IPS-15b (cell line): ENCODE measurements around the gene CWC15.
A peak's percentile ranks its signal among the peaks of the same experiment; 100 is the strongest.
"Not testable (repeated sequence)": the region's sequence is repeated elsewhere in the genome, so short reads cannot be mapped to it uniquely, and the experiment has no call there.

Experiments
- H3K27me3 ChIP-seq: one replicate; pipeline ENCODE4 v1.6.1; 2013; ENCODE audit warnings: low read length; ENCODE audit not compliant: control insufficient read depth, insufficient read depth
- H3K36me3 ChIP-seq: one replicate; pipeline ENCODE4 v1.6.1; 2013; ENCODE audit warnings: low read length; ENCODE audit not compliant: control insufficient read depth, insufficient read depth
- H3K4me1 ChIP-seq: one replicate; pipeline ENCODE4 v1.6.1; 2013; ENCODE audit warnings: mild to moderate bottlenecking, low read length; ENCODE audit not compliant: control insufficient read depth, insufficient read depth
- H3K4me3 ChIP-seq: one replicate; pipeline ENCODE4 v1.5.1; 2013; ENCODE audit warnings: low read depth, low read length
- H3K9ac ChIP-seq: one replicate; pipeline ENCODE4 v1.6.1; 2013; ENCODE audit warnings: low read depth, mild to moderate bottlenecking, low read length
- H3K9me3 ChIP-seq: one replicate; pipeline ENCODE4 v1.6.1; 2013; ENCODE audit warnings: mild to moderate bottlenecking, low read length; ENCODE audit not compliant: control insufficient read depth, insufficient read depth

The CWC15 gene

DNA sequence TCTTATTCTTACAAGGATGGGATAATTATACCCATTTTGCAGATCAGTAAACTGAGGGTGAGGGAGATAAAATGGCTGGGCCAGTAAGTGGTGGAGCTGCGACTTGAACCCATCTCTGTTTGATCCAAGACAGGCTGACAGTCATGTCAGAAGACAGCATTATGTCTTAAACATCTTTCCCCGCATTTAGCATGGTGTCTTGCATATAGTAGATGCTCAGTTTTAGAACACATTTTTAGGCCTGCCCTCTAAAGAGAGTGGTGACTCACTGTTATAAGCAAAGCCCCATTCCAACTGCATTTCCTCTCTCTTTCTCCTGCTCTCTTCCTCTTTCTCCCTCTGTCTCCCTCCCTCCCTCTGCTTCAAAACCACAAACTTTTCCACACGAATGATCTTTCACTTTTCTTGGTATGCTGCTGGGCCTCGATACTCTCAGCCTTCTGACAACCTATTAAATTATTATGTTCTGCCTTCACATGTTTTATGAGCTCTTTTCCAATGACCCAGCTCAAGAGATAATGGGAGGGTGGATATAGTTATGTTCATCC is 25.2 kb downstream of the CWC15 start:
- no peak overlapping the region for H3K4me3 ChIP-seq
- H3K36me3 ChIP-seq, result no peaks in the 10 kb centered on the region
- H3K9ac ChIP-seq, result no peak overlapping the region
- H3K9me3 ChIP-seq, result no peaks in the 10 kb centered on the region
- H3K4me1 ChIP-seq, result no peaks in the 10 kb centered on the region
- no peaks in the 10 kb centered on the region for H3K27me3 ChIP-seq

DNA sequence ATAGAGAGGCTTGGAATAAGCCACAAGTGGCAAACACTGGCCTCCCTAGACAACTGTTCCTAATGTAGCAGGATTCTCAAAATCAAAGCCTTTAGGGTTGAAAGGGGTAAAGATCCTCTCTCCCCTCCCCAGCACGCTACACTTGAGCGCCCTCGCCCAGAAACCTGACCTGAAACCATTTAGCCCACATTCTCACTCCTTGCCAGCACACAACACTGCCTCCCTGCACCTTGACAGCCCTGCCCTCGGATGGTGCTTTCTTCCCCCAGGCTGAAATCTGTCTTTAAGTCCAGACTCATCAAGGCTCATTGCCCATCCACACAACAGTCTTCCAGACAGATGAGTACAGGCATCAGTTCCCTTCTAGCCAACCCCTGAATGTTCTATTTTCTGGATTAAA is 26.5 kb downstream of the CWC15 start:
- H3K4me3 ChIP-seq, result no peak overlapping the region
- H3K9me3 ChIP-seq, result no peaks in the 10 kb centered on the region
- peaks cover 3% of the 10 kb centered on the region for H3K4me1 ChIP-seq
- H3K36me3 ChIP-seq, result no peaks in the 10 kb centered on the region
- no peak overlapping the region for H3K9ac ChIP-seq
- no peaks in the 10 kb centered on the region for H3K27me3 ChIP-seq

DNA sequence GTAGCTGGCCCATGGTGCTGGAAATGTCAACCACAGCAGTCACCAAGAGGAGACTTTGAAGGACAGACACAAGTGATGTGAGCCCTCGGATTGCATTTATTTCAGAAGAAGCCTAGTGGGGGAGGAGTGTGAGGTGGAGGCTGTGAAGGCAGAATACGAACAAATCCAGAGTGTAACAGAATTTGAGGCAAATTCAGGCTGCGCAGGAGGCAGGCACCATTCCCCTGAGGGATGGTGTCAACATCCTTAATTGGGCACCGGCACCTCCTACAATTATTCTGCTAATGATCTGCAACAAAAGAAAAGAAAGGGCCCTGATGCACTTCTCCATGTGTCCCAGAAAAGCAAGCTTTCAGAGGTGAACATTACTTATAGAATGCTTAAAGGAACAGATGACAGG is 32.2 kb downstream of the CWC15 start:
- peaks cover 15% of the 10 kb centered on the region for H3K4me1 ChIP-seq
- H3K36me3 ChIP-seq, result no peaks in the 10 kb centered on the region
- H3K4me3 ChIP-seq, result no peak overlapping the region
- H3K9ac ChIP-seq, result no peak overlapping the region
- H3K9me3 ChIP-seq, result no peaks in the 10 kb centered on the region
- no peaks in the 10 kb centered on the region for H3K27me3 ChIP-seq

DNA sequence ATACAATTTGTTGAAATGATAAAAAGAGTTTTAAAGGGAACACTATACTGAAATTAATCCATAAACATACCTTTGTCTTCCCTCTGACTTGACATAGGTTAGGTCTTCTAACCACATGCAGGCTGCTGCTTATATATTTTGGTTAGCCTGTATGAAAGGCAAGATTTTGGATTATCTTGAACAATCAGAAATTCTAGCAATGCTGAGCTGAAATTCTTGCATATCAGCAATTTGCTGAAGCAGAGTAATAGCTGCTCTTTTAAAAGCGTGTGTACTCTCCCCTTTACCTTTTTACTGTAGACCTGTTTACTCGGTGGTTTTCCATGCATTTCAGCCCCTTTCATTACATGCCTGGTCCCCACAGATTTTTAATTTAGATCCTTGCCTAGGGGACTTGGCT is 34.0 kb downstream of the CWC15 start:
- peaks cover 21% of the 10 kb centered on the region for H3K4me1 ChIP-seq
- H3K9ac ChIP-seq, result no peak overlapping the region
- no peaks in the 10 kb centered on the region for H3K27me3 ChIP-seq
- no peaks in the 10 kb centered on the region for H3K9me3 ChIP-seq
- no peak overlapping the region for H3K4me3 ChIP-seq
- no peaks in the 10 kb centered on the region for H3K36me3 ChIP-seq

DNA sequence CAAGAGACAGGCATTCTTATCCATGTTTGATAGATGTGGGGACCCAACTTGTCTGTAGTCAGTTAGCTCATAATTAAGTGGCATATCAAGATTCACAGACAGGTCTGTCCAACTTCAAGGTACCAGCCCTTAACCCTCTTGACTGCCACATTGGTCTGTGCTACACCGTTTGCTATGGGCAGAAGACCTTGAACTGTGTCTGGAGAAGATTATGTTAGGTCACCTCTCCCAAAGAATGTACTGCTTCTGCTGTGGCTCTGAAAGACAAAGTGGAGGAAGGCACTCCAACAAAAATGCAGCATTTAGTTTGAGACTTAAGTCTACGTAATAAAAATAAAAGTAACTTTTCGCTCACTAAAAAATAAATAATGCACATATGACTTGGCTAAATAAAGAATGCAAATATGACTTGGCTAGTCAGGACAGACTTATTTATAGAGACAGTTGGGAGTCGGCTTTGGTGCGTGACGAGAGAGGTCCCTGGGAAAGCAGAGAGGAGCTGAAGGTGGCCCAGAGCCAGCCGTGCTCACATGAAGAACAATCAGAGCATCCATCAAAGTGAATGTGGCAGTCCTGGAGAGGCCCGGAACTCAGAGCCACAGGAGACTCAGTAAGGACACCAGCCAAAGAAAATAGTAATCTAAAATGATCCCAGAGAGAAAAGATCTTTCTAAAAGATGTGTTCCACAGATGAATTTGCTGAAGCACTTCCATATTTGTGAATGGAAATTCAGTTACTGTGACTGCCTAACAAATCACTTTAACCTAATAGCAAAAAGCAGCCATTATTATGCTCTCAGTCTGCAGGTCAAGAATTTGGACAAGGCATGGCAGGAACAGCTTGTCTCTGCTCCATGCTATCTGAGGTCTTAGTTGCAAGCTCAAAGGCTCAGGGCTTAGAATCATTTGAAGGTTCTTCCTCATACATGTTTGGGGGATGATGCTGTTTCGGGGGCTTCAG is 35.0 kb downstream of the CWC15 start:
- Histone ChIP-seq H3K4me1 (peaks cover 21% of the 10 kb centered on the region), H3K9me3 (no peaks in the 10 kb centered on the region), H3K36me3 (no peaks in the 10 kb centered on the region), H3K4me3 (no peak overlapping the region), H3K27me3 (no peaks in the 10 kb centered on the region), H3K9ac (no peak overlapping the region)

DNA sequence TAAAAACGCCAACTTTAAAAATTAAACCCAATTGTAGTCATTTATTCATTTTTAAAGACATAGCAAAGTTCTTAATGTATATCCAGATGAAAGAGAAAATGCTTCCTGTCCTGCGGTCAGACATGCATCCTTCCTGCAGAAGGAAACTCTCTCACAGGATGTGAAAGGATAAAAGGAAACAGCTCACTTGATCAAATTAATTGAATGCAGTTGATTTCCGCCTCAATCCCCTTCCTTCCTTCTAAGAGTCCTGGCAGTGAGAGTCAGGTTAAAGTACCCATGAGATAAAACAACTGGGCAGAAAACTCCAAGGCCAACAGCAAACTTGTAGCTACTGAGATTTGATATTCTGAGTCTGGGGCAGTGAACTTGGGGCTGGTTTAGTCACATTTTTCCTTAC is 38.5 kb downstream of the CWC15 start:
- Histone ChIP-seq H3K4me1 (peaks cover 6% of the 10 kb centered on the region), H3K9me3 (no peaks in the 10 kb centered on the region), H3K4me3 (no peak overlapping the region), H3K27me3 (no peaks in the 10 kb centered on the region), H3K9ac (no peak overlapping the region), H3K36me3 (no peaks in the 10 kb centered on the region)

DNA sequence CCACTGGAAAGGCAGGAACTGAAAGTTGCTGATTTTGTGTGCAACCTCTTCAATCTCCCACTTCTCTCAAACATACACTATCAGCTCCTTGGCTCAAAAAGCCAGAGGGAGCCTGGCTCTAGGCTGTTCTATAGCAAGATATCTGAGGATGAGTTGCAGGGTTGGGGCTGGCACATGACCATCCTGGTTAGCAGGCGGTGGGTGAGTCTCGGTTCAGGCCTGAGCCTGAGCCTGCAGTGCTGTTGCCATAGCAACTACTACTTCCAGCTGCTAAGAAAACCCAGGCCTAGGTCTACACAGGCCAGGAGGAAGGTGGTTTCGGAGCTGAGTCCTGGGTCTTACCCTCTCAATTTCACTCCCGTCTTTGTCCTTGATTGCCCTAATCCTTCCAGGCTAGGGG is 39.0 kb downstream of the CWC15 start:
- H3K9ac ChIP-seq, result no peak overlapping the region

DNA sequence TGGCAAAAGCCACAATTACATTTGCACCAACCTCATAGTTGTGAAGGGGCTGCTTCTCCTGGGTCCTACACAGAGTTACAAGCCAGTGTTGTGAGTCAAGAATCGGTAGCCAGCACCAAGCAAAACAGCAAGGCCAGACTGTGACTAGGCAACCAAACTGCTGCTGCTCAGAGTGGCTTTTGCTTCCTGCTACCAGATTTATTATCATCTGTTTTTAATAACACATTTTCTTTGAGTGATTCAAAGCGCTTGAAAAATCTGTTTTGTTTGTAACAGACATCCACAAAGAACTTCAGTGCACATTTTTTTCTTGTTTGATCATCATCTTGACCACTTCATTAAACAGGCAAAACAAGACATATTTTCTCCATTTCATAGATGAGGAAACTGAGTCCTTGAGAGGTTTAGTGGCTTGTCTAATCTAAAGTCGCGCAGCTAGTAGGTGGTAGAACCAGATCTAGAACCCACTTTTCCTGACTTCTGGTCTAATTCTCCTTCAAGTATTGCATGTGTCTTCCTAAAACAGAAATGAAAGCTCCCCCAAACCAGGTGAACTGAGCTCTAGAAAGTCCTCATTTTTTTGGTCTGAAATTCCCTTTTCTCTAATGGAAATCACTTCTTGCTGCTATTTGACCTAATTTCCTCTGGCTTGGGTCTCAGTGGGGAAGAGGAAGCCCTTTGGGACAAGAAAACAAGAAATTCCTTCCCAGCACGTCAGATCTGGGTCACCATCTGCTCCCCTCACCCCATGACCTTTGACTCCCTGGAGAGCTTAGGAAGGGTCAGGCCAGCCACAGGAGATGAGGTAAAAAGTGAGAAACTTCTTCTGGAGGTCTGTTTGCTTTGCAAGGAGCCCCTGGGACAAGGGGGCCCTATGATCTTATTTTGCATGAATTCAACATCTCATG is 39.9 kb downstream of the CWC15 start:
- H3K36me3 ChIP-seq, result no peaks in the 10 kb centered on the region
- H3K9me3 ChIP-seq, result no peaks in the 10 kb centered on the region
- no peak overlapping the region for H3K4me3 ChIP-seq
- peak overlapping the region; percentile 16 for H3K9ac ChIP-seq
- no peaks in the 10 kb centered on the region for H3K27me3 ChIP-seq
- peaks cover 6% of the 10 kb centered on the region for H3K4me1 ChIP-seq

More for the DNA sequence above, 39.0 kb downstream of the CWC15 start:
- no peak overlapping the region for H3K4me3 ChIP-seq
- H3K27me3 ChIP-seq, result no peaks in the 10 kb centered on the region
- H3K36me3 ChIP-seq, result no peaks in the 10 kb centered on the region
- H3K9me3 ChIP-seq, result no peaks in the 10 kb centered on the region
- peaks cover 6% of the 10 kb centered on the region for H3K4me1 ChIP-seq

DNA sequence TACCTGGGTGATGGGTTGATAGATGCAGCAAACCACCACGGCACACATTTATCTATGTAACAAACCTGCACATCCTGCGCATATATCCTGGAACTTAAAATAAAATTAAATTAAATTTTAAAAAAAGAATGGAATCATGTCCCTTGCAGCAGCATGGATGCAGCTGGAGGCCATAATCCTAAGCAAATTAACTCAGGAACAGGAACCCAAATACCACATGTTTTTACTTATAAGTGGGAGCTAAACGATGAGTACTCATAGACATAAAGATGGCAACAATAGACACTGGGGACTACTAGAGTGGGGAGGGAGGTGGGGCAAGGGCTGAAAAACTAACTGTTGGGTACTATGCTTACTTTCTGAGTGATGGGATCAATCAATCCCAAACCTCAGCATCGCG is 40.9 kb downstream of the CWC15 start:
- no peaks in the 10 kb centered on the region for H3K36me3 ChIP-seq
- no peak overlapping the region for H3K4me3 ChIP-seq
- peaks cover 6% of the 10 kb centered on the region for H3K4me1 ChIP-seq
- H3K27me3 ChIP-seq, result no peaks in the 10 kb centered on the region
- no peaks in the 10 kb centered on the region for H3K9me3 ChIP-seq
- no peak overlapping the region for H3K9ac ChIP-seq

DNA sequence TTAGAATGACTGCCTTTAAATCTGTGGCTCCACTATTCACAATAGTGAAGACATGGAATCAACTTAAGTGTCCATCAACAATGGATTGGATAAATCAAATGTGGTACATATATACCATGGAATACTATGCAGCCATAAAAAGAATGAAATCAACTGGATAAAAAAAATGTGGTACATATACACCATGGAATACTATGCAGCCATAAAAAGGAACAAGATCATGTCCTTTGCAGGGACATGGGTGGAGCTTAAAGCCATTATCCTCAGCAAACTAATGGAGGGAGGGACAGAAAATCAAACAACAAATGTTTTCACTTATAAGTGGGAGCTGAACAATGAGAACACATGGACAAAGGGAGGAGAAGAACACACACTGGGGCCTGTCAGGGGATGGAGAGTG is 41.3 kb downstream of the CWC15 start:
- not testable (repeated sequence) for H3K36me3 ChIP-seq, H3K27me3 ChIP-seq, H3K9me3 ChIP-seq, H3K9ac ChIP-seq, H3K4me3 ChIP-seq, H3K4me1 ChIP-seq

DNA sequence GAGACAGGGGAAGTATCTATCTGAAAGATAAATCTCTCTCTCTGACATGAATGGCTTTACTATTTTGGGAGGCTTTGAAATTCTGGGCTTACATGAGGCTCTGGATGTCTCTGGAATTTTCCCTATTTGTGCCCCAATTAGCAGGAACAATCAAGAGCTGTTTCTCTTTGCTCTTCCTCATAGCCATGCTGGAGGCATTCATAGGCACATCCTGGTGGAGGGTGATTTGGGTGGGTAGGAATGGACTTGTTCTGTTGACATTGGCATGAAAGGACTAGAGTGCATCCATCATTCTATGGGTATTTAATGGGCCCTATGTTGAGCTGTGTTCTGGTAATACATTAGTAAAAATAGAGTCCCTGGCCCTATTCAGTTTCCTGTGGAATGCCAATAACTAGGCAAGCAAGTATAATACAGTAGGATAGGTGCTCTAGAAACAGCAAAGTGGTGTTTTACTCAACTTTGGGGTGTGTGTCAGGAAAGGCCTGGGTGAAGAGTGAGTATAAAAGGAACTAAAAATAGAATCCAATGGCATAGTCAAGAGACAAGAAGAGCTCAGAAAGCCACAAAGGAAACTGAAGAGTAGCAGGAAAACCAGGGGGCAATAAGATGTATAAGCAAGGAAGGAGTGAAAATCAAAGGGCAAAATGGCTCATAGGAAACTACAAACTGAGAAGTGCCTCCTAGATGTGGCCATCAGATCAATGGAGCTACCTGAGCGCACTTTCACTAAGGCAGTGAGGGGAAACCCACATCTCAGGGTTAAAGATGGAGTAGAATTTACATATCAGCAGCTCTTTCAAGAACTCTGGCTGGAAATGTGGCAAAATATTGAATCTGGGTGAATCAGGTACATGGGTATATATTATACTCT is 45.0 kb downstream of the CWC15 start:
- peaks cover 2% of the 10 kb centered on the region for H3K4me1 ChIP-seq
- no peak overlapping the region for H3K9ac ChIP-seq
- no peaks in the 10 kb centered on the region for H3K9me3 ChIP-seq
- no peaks in the 10 kb centered on the region for H3K36me3 ChIP-seq
- no peak overlapping the region for H3K4me3 ChIP-seq
- no peaks in the 10 kb centered on the region for H3K27me3 ChIP-seq
